HCT116 (cell line): ENCODE results near the gene ELFN2. TPM values are rescaled to one million over a fixed set of nuclear protein-coding genes. Genes with fewer than 3 reads are reported as not detected.

Source experiments
- ATAC-seq: fragments of 200-7000 bp; cut with Tn5 transposase; 2 replicates; pipeline ENCODE4 v1.9.1; 2020; ENCODE audit warnings: mild to moderate bottlenecking, moderate library complexity
- BruUV-seq: library from RNA; stranded (reverse); fragments of 400-500 nt; replicated peaks from 2 replicates; lab custom pipeline; 2021; lab: Mats Ljungman, UMichigan
- CTCF ChIA-PET: fragments of 300-600 bp; sonication (Branson Sonifier 250); formaldehyde crosslinking; loops from one replicate; lab custom pipeline; 2021; ENCODE audit warnings: antibody characterized with exemption; lab: Charles Lee
- POLR2A ChIA-PET: fragments of 300-600, 350-600 bp; sonication (Branson Sonifier 250); formaldehyde crosslinking; loops from one replicate; lab custom pipeline; 2021; ENCODE audit warnings: antibody characterized with exemption; lab: Charles Lee
- RAD21 ChIA-PET, 2 experiments: fragments of 300-600 bp; sonication (Branson Sonifier 250); formaldehyde crosslinking; loops; one replicate each; lab custom pipeline; 2023; ENCODE audit warnings: low total read pairs in 2 of 2; ENCODE audit not compliant: uncharacterized antibody in 2 of 2, unreplicated experiment in 2 of 2, low non-redundant PET in 1 of 2; lab: Charles Lee
- DNase-seq: peaks from one replicate; pipeline ENCODE4 v3.0.0-alpha.2; 2010; ENCODE audit warnings: low read depth, low spot score
- H2AFZ ChIP-seq: fragments of 200-600 bp; shearing (Covaris generic), sonication (generic); 2 replicates; pipeline ENCODE4 v1.6.1; 2017; ENCODE audit warnings: low read depth, mixed run types, mixed read lengths, antibody characterized with exemption, low read length; ENCODE audit not compliant: poor library complexity, severe bottlenecking
- H3K27ac ChIP-seq: 2 replicates; pipeline ENCODE4 v1.5.1; 2012; ENCODE audit warnings: low read depth, low read length
- H3K27me3 ChIP-seq: fragments of 200-600 bp; sonication (generic); 2 replicates; pipeline ENCODE4 v1.6.1; 2016; ENCODE audit warnings: mixed run types, low read length, mixed read lengths; ENCODE audit not compliant: insufficient read depth
- H3K36me3 ChIP-seq, 2 experiments: fragments of 200-500 bp in 1 of 2; fragments of 200-600 bp in 1 of 2; sonication (Bioruptor generic) in 1 of 2; sonication (generic) in 1 of 2; 2 replicates each; pipeline versions ENCODE4 v1.5.1 to v1.6.1; 2014 to 2016; ENCODE audit warnings: low read length in 2 of 2, inconsistent platforms in 1 of 2, mixed read lengths in 1 of 2, mixed run types in 1 of 2; ENCODE audit not compliant: insufficient read depth in 2 of 2, control insufficient read depth in 1 of 2
- H3K4me1 ChIP-seq, 2 experiments: fragments of 200-600 bp in 1 of 2; sonication (generic) in 1 of 2; 2 replicates each; pipeline versions ENCODE4 v1.5.1 to v1.6.1; 2012 to 2017; ENCODE audit warnings: low read length in 2 of 2, inconsistent platforms in 1 of 2, mild to moderate bottlenecking in 1 of 2, mixed read lengths in 1 of 2, mixed run types in 1 of 2, moderate library complexity in 1 of 2; ENCODE audit not compliant: insufficient read depth in 2 of 2, control insufficient read depth in 1 of 2
- H3K4me2 ChIP-seq: fragments of 200-600 bp; sonication (generic); 2 replicates; pipeline ENCODE4 v1.6.1; 2017; ENCODE audit warnings: mixed run types, low read length, mixed read lengths
- H3K4me3 ChIP-seq, 2 experiments: fragments of 200-600 bp in 1 of 2; sonication (generic) in 1 of 2; replicated peaks in 1 of 2; 2 replicates each; pipeline ENCODE4 v1.5.1; 2011 to 2016; ENCODE audit warnings: low read length in 2 of 2, control low read depth in 1 of 2, low read depth in 1 of 2, mild to moderate bottlenecking in 1 of 2, mixed read lengths in 1 of 2, mixed run types in 1 of 2
- H3K79me2 ChIP-seq: fragments of 200-600 bp; sonication (generic); 2 replicates; pipeline ENCODE4 v1.6.1; 2017; ENCODE audit warnings: mild to moderate bottlenecking, mixed run types, low read length, moderate library complexity, mixed read lengths; ENCODE audit not compliant: insufficient read depth
- H3K9ac ChIP-seq: fragments of 200-600 bp; sonication (generic); 2 replicates; pipeline ENCODE4 v1.6.1; 2016; ENCODE audit warnings: low read length, mixed read lengths
- H3K9me2 ChIP-seq: fragments of 200-600 bp; sonication (generic), shearing (Covaris generic); 2 replicates; pipeline ENCODE4 v1.6.1; 2017; ENCODE audit warnings: mixed run types, mild to moderate bottlenecking, moderate library complexity; ENCODE audit not compliant: insufficient read depth
- H3K9me3 ChIP-seq, 2 experiments: fragments of 200-500 bp in 1 of 2; fragments of 200-600 bp in 1 of 2; sonication (Bioruptor generic) in 1 of 2; sonication (generic) in 1 of 2; 2 replicates each; pipeline ENCODE4 v1.6.1; 2014 to 2017; ENCODE audit warnings: low read length in 2 of 2, mixed read lengths in 2 of 2, inconsistent platforms in 1 of 2, low read depth in 1 of 2, mild to moderate bottlenecking in 1 of 2, mixed run types in 1 of 2, moderate library complexity in 1 of 2; ENCODE audit not compliant: control insufficient read depth in 1 of 2, insufficient read depth in 1 of 2
- H4K20me1 ChIP-seq: fragments of 200-600 bp; sonication (generic), shearing (Covaris generic); 2 replicates; pipeline ENCODE4 v1.6.1; 2017; ENCODE audit warnings: mixed run types, mild to moderate bottlenecking, moderate library complexity; ENCODE audit not compliant: insufficient read depth
- ELF1 ChIP-seq: IDR thresholded peaks from 2 replicates; pipeline ENCODE4 v1.6.1; 2012; ENCODE audit warnings: low read depth, borderline replicate concordance
- EZH2 ChIP-seq: fragments of 200-600 bp; sonication (generic); IDR thresholded peaks from 2 replicates; pipeline ENCODE4 v1.6.1; 2017; ENCODE audit warnings: antibody characterized with exemption, mixed run types
- FOSL1 ChIP-seq: IDR thresholded peaks from 2 replicates; pipeline ENCODE4 v1.6.1; 2012; ENCODE audit warnings: low read depth
- JUND ChIP-seq: IDR thresholded peaks from 2 replicates; pipeline ENCODE4 v1.6.1; 2012
- MAX ChIP-seq: IDR thresholded peaks from 2 replicates; pipeline ENCODE4 v1.6.1; 2012
- POLR2AphosphoS5 ChIP-seq: IDR thresholded peaks from 2 replicates; pipeline ENCODE4 v1.6.1; 2011; ENCODE audit warnings: mild to moderate bottlenecking, low read depth, low read length, moderate library complexity
- REST ChIP-seq: IDR thresholded peaks from 2 replicates; pipeline ENCODE4 v1.6.1; 2012; ENCODE audit warnings: low read depth
- SIN3A ChIP-seq: IDR thresholded peaks from 2 replicates; pipeline ENCODE4 v1.6.1; 2012; ENCODE audit warnings: low read depth
- SP1 ChIP-seq: IDR thresholded peaks from 2 replicates; pipeline ENCODE4 v1.6.1; 2012; ENCODE audit warnings: low read depth
- SRF ChIP-seq: IDR thresholded peaks from 2 replicates; pipeline ENCODE4 v1.6.1; 2012; ENCODE audit warnings: low read depth
- TCF7L2 ChIP-seq: IDR thresholded peaks from 2 replicates; pipeline ENCODE4 v1.7.0; 2011; ENCODE audit warnings: borderline replicate concordance, inconsistent platforms; ENCODE audit not compliant: insufficient read depth, insufficient read length; ENCODE audit errors: extremely low read depth
- YY1 ChIP-seq: IDR thresholded peaks from 2 replicates; pipeline ENCODE4 v1.6.1; 2011; ENCODE audit warnings: low read length, low read depth, moderate library complexity, mild to moderate bottlenecking; ENCODE audit not compliant: insufficient replicate concordance; ENCODE audit errors: extremely low read depth
- ZNF274 ChIP-seq: fragments of 200-500 bp; sonication (Bioruptor generic); IDR thresholded peaks from 2 replicates; pipeline ENCODE4 v1.6.1; 2014; ENCODE audit warnings: mild to moderate bottlenecking, low read depth, low read length, inconsistent platforms
- intact Hi-C: fragments of 100-400 bp; cut with micrococcal nuclease; formaldehyde crosslinking; loops from 2 replicates; pipeline ENCODE4 v1.10.0; 2022
- total RNA-seq: library from RNA; stranded (reverse); gene quantifications from one replicate; pipeline ENCODE4 v1.2.1, GENCODE V29; 2021; ENCODE audit not compliant: unreplicated experiment

ELFN2 gene
- total RNA-seq, 1 experiment from 2014 or later = 45.4 TPM

- no peaks in the 10 kb centered on the region for H3K9me2 ChIP-seq
- no TSS peak for BruUV-seq
- H3K36me3 ChIP-seq = no peaks in the 10 kb centered on the region; a peak in 1 of 4 replicates
- TF ChIP-seq SRF (no peak), SP1 (no peak), SIN3A (no peak), MAX (no peak), POLR2AphosphoS5 (no peak), FOSL1 (no peak), TCF7L2 (no peak), ELF1 (no peak), ZNF274 (no peak), JUND (no peak), EZH2 (no peak), YY1 (no peak), REST (no peak)
- TF ChIP-seq, all 23 proteins: peak for 0
- Histone ChIP-seq H3K9ac (peak overlapping the region; percentile 63), H3K4me1 (peaks cover 85 to 100% of the 10 kb centered on the region in 2 experiments), H3K4me3 (no peak overlapping the region), H3K27ac (peak overlapping the region; percentile 100), H4K20me1 (no peaks in the 10 kb centered on the region), H3K27me3 (no peaks in the 10 kb centered on the region), H3K79me2 (peaks cover 30% of the 10 kb centered on the region; the same call in 1 of the 2 replicates), H3K4me2 (peak overlapping the region; percentile 66), H3K9me3 (no peaks in the 10 kb centered on the region), H2AFZ (no peak overlapping the region)
- ChIA-PET POLR2A (interaction anchor here (4.8 to 5.0 kb wide), 2 partner anchors 10 to 137 kb away, joined by 54 to 152 read pairs; no protein-coding TSS in a partner anchor), CTCF (interaction anchor here (2.7 kb wide), 1 partner anchor 136 kb away, joined by 10 read pairs; no protein-coding TSS in a partner anchor), RAD21 (interaction anchor here in 1 of 2 experiments (4.3 kb wide), 1 partner anchor 11 kb away, joined by 24 read pairs; no protein-coding TSS in a partner anchor)
- ATAC-seq = no peak
- no peak for DNase-seq
- intact Hi-C loops = no loop called here
Observed at GRCh38 chr22:37319469-37319868, 107.8 kb downstream of the ELFN2 start.
